AG09309 (cell line): ENCODE measurements around the gene IL36B.

ENCODE experiments used
- DNase-seq: peaks from one replicate; pipeline ENCODE4 v3.0.0-alpha.2; 2010; ENCODE audit warnings: low read depth
- H3K4me3 ChIP-seq: 2 replicates; pipeline ENCODE4 v1.5.1; 2011; ENCODE audit warnings: mild to moderate bottlenecking, low read depth, low read length, moderate library complexity; ENCODE audit not compliant: control insufficient read depth
- TF ChIP-seq, protein P1 (sequence below): IDR thresholded peaks from 2 replicates; pipeline ENCODE4 v1.5.1; 2011; ENCODE audit warnings: mild to moderate bottlenecking, low read depth, low read length, inconsistent platforms; ENCODE audit not compliant: insufficient read depth, control insufficient read depth; ENCODE audit errors: missing control alignments

The IL36B gene

DNA sequence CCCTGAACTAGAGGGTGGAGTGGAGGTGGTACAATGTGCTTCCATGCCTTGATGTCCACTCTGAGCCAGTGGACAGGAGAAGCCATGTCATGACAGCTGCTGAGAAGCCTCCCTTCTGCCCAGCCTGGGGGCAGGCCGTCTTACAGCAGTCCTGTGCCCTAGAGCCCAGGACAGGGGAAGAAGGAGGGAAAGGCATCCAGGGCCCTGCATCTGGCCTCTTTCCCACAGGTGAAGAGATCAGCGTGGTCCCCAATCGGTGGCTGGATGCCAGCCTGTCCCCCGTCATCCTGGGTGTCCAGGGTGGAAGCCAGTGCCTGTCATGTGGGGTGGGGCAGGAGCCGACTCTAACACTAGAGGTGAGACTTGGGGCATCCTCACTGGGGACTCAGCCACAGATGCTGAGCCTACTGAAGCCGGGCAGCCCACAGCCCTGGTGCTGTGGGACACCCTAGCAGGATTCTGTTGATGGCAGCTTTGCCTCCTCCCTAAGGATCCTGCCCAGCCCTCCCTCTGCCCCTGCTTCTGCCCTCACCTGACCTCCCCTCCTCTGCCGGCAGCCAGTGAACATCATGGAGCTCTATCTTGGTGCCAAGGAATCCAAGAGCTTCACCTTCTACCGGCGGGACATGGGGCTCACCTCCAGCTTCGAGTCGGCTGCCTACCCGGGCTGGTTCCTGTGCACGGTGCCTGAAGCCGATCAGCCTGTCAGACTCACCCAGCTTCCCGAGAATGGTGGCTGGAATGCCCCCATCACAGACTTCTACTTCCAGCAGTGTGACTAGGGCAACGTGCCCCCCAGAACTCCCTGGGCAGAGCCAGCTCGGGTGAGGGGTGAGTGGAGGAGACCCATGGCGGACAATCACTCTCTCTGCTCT is 9.5 kb upstream of the IL36B start:
- no peak overlapping the region for H3K4me3 ChIP-seq
- TF ChIP-seq, protein P1, sequence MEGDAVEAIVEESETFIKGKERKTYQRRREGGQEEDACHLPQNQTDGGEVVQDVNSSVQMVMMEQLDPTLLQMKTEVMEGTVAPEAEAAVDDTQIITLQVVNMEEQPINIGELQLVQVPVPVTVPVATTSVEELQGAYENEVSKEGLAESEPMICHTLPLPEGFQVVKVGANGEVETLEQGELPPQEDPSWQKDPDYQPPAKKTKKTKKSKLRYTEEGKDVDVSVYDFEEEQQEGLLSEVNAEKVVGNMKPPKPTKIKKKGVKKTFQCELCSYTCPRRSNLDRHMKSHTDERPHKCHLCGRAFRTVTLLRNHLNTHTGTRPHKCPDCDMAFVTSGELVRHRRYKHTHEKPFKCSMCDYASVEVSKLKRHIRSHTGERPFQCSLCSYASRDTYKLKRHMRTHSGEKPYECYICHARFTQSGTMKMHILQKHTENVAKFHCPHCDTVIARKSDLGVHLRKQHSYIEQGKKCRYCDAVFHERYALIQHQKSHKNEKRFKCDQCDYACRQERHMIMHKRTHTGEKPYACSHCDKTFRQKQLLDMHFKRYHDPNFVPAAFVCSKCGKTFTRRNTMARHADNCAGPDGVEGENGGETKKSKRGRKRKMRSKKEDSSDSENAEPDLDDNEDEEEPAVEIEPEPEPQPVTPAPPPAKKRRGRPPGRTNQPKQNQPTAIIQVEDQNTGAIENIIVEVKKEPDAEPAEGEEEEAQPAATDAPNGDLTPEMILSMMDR = no peak
- DNase-seq = no peak

DNA sequence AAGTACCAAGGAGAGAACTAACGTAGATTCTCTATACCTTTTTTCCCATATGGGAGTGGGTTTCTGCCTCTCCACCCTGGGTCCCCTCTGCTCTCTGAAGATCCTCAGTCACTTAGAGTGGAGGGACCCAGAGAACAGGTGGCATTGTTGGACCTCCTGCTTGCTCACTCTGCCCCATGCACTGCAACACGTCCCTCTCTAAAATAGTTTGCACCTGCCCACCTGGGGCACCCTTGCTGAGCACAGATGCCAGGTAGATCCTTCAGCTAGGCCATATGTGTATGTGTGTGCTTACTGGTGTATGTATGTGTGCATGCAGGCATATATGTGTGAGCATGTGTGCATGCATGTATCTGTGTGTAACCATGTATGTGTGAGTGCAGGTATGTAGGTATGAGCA is 8.6 kb upstream of the IL36B start:
- TF ChIP-seq, protein P1 = no peak
- no peak overlapping the region for H3K4me3 ChIP-seq
- DNase-seq = no peak

DNA sequence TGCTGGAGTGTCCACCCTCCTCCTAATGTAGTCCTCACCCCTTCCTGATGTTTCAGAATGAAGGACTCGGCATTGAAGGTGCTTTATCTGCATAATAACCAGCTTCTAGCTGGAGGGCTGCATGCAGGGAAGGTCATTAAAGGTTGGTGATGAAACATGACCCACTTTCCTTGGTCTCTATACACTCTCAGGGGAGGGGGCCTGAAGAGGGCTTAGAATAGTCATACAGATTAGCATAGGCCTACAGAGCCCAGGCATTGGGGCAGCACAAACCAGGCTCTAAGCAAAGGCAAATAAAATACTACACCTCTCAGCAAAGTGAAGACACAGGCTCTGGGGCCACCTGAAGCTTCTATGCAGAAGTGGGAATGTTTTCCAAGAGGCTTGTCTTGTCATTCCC is 8.1 kb upstream of the IL36B start:
- DNase-seq = no peak
- TF ChIP-seq, protein P1 = no peak
- no peak overlapping the region for H3K4me3 ChIP-seq

DNA sequence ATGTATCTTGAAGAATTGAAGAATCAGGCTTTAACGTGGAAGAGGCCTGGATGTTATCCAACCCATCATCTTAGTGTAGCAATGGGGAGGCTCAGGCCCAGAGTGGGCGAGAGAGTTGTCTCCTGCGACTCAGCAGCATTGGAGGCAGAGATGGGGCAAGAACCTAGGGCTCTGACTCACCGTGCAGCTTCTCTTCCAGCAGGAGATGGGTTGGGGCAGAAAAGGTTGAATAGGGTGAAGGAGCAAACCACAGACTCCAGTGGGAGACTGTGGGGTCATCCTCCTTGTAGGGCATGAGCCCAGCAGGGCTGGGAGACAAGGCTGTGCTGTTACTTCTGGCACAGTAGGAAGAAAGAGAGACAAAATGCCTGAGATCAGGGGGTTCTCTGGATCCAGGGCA is 7.7 kb upstream of the IL36B start:
- no peak for DNase-seq
- H3K4me3 ChIP-seq = no peak overlapping the region
- TF ChIP-seq, protein P1 = no peak

DNA sequence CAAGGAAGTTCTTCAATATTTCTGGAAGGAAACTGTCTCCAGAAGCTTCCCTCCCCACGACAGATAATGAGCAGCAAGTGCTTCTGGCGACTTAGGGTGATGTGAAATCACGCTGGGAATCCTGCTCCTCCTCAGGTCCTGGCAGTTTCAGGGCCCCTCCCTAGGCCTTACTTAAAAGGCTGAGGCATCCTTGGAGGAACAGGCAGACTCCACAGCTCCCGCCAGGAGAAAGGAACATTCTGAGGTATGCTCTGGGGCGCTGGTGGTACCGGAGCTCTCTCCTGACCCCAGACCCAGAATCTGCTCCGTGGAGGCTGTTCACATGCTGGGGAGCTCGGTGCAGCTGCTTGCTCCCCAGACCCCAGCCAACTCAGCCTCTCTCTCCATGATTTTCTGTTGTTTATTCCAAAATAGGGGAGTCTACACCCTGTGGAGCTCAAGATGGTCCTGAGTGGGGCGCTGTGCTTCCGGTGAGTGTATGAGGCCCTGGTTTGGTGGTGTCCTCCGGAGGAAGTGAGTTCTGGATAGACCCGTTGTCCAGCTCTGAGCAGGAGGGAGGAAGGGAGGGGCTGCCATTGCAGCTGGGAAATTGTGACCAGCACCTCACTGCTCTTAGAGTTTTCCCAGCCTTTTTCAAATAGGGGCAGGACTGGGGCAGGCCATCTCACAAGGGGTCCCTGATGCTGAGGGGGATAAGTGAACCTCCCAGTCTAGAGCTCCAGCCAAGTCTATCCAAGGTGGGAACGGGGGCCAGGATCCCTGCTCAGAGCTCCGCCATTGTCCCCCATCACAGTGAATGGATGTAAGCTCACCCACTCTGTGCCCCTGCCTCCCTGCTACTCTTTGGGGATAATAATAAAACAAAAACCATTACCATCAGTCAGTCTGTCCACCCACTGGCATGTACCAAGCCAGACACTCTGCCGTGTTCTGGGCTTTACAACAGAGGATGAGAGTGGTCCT is 6.6 kb upstream of the IL36B start, which contains the start of gene IL36RN:
Gene IL36RN (plus strand): TSS at position 201 of the 963 bp plus-strand sequence. CDS start 241 bp downstream, at position 442.
- no peak for DNase-seq
- TF ChIP-seq, protein P1 = no peak
- no peak within 1 kb of the TSS for H3K4me3 ChIP-seq

DNA sequence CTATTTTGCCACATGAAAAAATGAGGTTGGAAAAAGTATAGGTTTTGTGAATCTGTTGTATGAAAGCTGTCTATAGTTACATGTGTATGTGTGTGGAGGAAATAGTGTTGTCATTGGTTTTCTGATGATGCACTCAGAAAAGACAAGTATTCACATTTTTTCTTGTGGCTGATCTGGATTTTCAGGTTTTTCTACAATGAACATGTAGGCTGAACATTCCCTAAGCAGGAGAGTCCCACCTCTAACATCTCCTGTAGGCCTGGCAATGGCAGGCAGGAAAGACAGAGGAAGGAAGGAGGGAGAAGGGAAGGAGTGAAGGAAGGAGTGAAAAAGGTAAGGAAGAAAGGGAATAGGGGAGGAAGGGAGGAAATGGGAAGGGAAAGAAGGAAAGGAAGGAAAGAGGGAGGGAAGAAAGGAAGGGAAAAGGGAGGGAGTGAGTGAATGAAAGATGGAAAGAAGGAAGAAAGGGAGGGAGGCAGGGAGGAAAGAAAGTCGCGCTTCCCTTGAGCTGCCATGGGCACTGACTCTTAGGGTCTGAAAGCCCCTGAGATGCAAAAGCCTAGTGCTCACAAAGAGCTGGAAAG is 5.8 kb upstream of the IL36B start:
- H3K4me3 ChIP-seq = no peak overlapping the region
- DNase-seq = no peak
- TF ChIP-seq, protein P1 = no peak
